A549 (cell line): ENCODE results near the gene KIAA0040. TPM values are rescaled to one million over a fixed set of nuclear protein-coding genes. Genes with fewer than 3 reads are reported as not detected.

ENCODE experiments used
- ATAC-seq, 2 experiments: fragments of 200-7000 bp in 1 of 2; fragments of >200 bp in 1 of 2; cut with Nextera tagmentation in 1 of 2; cut with Tn5 transposase in 1 of 2; 3 replicates each; pipeline versions ENCODE4 v1.8.0 to v1.9.1; 2018 to 2020; ENCODE audit warnings: mild to moderate bottlenecking in 1 of 2, moderate library complexity in 1 of 2
- CTCF ChIA-PET: fragments of 300-600 bp; sonication (Branson Sonifier 250); formaldehyde crosslinking; extraction: SDS; loops from one replicate; lab custom pipeline; 2021; ENCODE audit warnings: antibody characterized with exemption, inconsistent platforms; lab: Yijun Ruan, JAX
- POLR2A ChIA-PET: fragments of 350-600 bp; formaldehyde crosslinking; extraction: SDS; loops from one replicate; lab custom pipeline; 2021; ENCODE audit warnings: antibody characterized with exemption, inconsistent platforms; lab: Yijun Ruan, JAX
- DNase-seq, 2 experiments: peaks; one replicate each; pipeline versions ENCODE4 v3.0.0 to v3.0.0-alpha.2; 2011 to 2016; ENCODE audit warnings: low read depth in 1 of 2, low spot score in 1 of 2
- FAIRE-seq: peaks from 2 replicates; lab custom pipeline; 2011; peaks lifted over from hg19 to GRCh38; lab: Jason Lieb, UNC
- H3K27ac ChIP-seq, 2 experiments: fragments of >200 bp; sonication (Bioruptor Twin); formaldehyde crosslinking; 3 replicates each; pipeline ENCODE4 v1.5.1; 2016 to 2017
- H3K4me1 ChIP-seq: fragments of >200 bp; sonication (Bioruptor Twin); formaldehyde crosslinking; 3 replicates; pipeline ENCODE4 v1.6.1; 2016
- H3K4me2 ChIP-seq: fragments of >200 bp; sonication (Bioruptor Twin); formaldehyde crosslinking; 3 replicates; pipeline ENCODE4 v1.6.1; 2016
- H3K4me3 ChIP-seq: fragments of >200 bp; sonication (Bioruptor Twin); formaldehyde crosslinking; 3 replicates; pipeline ENCODE4 v1.5.1; 2016
- H3K9me3 ChIP-seq: fragments of >200 bp; sonication (Bioruptor Twin); formaldehyde crosslinking; 3 replicates; pipeline ENCODE4 v1.6.1; 2016
- CBX8 ChIP-seq: fragments of 200-600 bp; sonication (generic); IDR thresholded peaks from 2 replicates; pipeline ENCODE4 v1.6.1; 2016
- CHD4 ChIP-seq: fragments of 200-600 bp; sonication (generic); IDR thresholded peaks from 2 replicates; pipeline ENCODE4 v1.6.1; 2016; ENCODE audit warnings: antibody characterized with exemption, mild to moderate bottlenecking, borderline replicate concordance
- E2F6 ChIP-seq: IDR thresholded peaks from 2 replicates; pipeline ENCODE4 v1.6.1; 2012; ENCODE audit warnings: low read depth, borderline replicate concordance
- ESRRA ChIP-seq: fragments of 150-350 bp; IDR thresholded peaks from 2 replicates; pipeline ENCODE4 v1.6.1; 2014; ENCODE audit warnings: mild to moderate bottlenecking, low read length, borderline replicate concordance
- FOSB ChIP-seq: fragments of 250-450 bp; sonication (Bioruptor Pico); IDR thresholded peaks from 2 replicates; pipeline ENCODE4 v1.5.0; 2020; ENCODE audit warnings: mild to moderate bottlenecking, moderate library complexity
- FOXS1 ChIP-seq: fragments of 250-450 bp; sonication (Bioruptor Pico); IDR thresholded peaks from 2 replicates; pipeline ENCODE4 v1.5.0; 2020; ENCODE audit warnings: mild to moderate bottlenecking, moderate library complexity
- GATA3 ChIP-seq: IDR thresholded peaks from 2 replicates; pipeline ENCODE4 v1.6.1; 2012; ENCODE audit warnings: borderline replicate concordance
- HEYL ChIP-seq: fragments of 250-450 bp; sonication (Bioruptor Pico); IDR thresholded peaks from 2 replicates; pipeline ENCODE4 v1.8.0; 2021; ENCODE audit warnings: mild to moderate bottlenecking, moderate library complexity
- HMGXB4 ChIP-seq: fragments of 250-450 bp; sonication (Bioruptor Pico); IDR thresholded peaks from 2 replicates; pipeline ENCODE4 v1.5.0; 2021; ENCODE audit warnings: mild to moderate bottlenecking, moderate library complexity, borderline replicate concordance
- HOXA7 ChIP-seq: fragments of 250-450 bp; sonication (Bioruptor Pico); IDR thresholded peaks from 2 replicates; pipeline ENCODE4 v1.5.0; 2020; ENCODE audit warnings: mild to moderate bottlenecking, moderate library complexity
- HOXB5 ChIP-seq: fragments of 250-450 bp; sonication (Bioruptor Pico); IDR thresholded peaks from 2 replicates; pipeline ENCODE4 v1.5.0; 2020; ENCODE audit warnings: mild to moderate bottlenecking, moderate library complexity
- JUNB ChIP-seq: fragments of >200 bp; sonication (Bioruptor Twin); formaldehyde crosslinking; IDR thresholded peaks from 2 replicates; pipeline ENCODE4 v1.6.1; 2016
- KDM1A ChIP-seq: fragments of 200-600 bp; sonication (generic); IDR thresholded peaks from 2 replicates; pipeline ENCODE4 v1.6.1; 2016; ENCODE audit warnings: low read depth, mild to moderate bottlenecking
- MAFK ChIP-seq: fragments of 450-650 bp; IDR thresholded peaks from 2 replicates; pipeline ENCODE4 v1.6.1; 2014; ENCODE audit not compliant: partially characterized antibody
- MYC ChIP-seq: IDR thresholded peaks from 2 replicates; pipeline ENCODE4 v1.6.1; 2012; ENCODE audit warnings: mild to moderate bottlenecking, inconsistent platforms, low read length, improper control_type of control experiment, borderline replicate concordance
- NFE2L2 ChIP-seq: fragments of 150-350 bp; conservative IDR thresholded peaks from 2 replicates; pipeline ENCODE4 v1.6.1; 2014; ENCODE audit warnings: low read length
- RAD21 ChIP-seq, 2 experiments: fragments of >200 bp in 1 of 2; sonication (Bioruptor Twin) in 1 of 2; formaldehyde crosslinking in 1 of 2; IDR thresholded peaks in 1 of 2; conservative IDR thresholded peaks in 1 of 2; 2 replicates in 1 of 2; 3 replicates in 1 of 2; pipeline ENCODE4 v1.6.1; 2012 to 2018; ENCODE audit warnings: inconsistent platforms in 1 of 2
- RARB ChIP-seq: fragments of 250-450 bp; sonication (Bioruptor Pico); IDR thresholded peaks from 2 replicates; pipeline ENCODE4 v1.8.0; 2021; ENCODE audit warnings: mild to moderate bottlenecking, moderate library complexity
- RCOR1 ChIP-seq: fragments of 150-350 bp; IDR thresholded peaks from 2 replicates; pipeline ENCODE4 v1.6.1; 2014; ENCODE audit warnings: antibody characterized with exemption, low read length, low read depth
- RFX5 ChIP-seq: fragments of 450-650 bp; IDR thresholded peaks from 2 replicates; pipeline ENCODE4 v1.7.1; 2014; ENCODE audit warnings: antibody characterized with exemption, mild to moderate bottlenecking, moderate library complexity
- RNF2 ChIP-seq: fragments of 200-600 bp; sonication (generic); IDR thresholded peaks from 2 replicates; pipeline ENCODE4 v1.6.1; 2016; ENCODE audit warnings: low read depth, mild to moderate bottlenecking, antibody characterized with exemption, moderate library complexity, borderline replicate concordance
- SREBF2 ChIP-seq: fragments of 450-650 bp; IDR thresholded peaks from 2 replicates; pipeline ENCODE4 v1.6.1; 2014; ENCODE audit warnings: mild to moderate bottlenecking, moderate library complexity
- USF2 ChIP-seq: fragments of 450-650 bp; IDR thresholded peaks from 2 replicates; pipeline ENCODE4 v1.6.1; 2014; ENCODE audit warnings: antibody characterized with exemption
- ZFP36 ChIP-seq: fragments of 450-650 bp; IDR thresholded peaks from 2 replicates; pipeline ENCODE4 v1.6.1; 2014; ENCODE audit warnings: borderline replicate concordance; ENCODE audit not compliant: partially characterized antibody
- ZNF302 ChIP-seq: fragments of 250-450 bp; sonication (Bioruptor Pico); IDR thresholded peaks from 2 replicates; pipeline ENCODE4 v1.9.0; 2021; ENCODE audit warnings: inconsistent platforms, mild to moderate bottlenecking, moderate library complexity
- WGBS: methylation state at CpG from one replicate; pipeline ENCODE4 v1.1.6; 2017; ENCODE audit errors: missing lambda C conversion rate; 5-methylcytosine and 5-hydroxymethylcytosine counted together
- polyA plus RNA-seq, 4 experiments: library from polyadenylated mRNA; depleted of rRNA in 3 of 4; stranded (reverse); fragments of >200 nt; fragmentation: RNase III in 1 of 4; extraction: RNeasy Plus Mini Kit Qiagen cat#74134 plus additional on column Dnase treatment in 1 of 4; gene quantifications; 2 replicates in 3 of 4; 3 replicates in 1 of 4; pipeline ENCODE4 v1.2.3, GENCODE V29; 2011 to 2017

KIAA0040 gene
- polyA plus RNA-seq, 2 of the 4 experiments (the other 2 are of a cell fraction): 0.21 to 1.1 TPM

GRCh38 chr1:175208773-175209492 lies 16.4 kb upstream of the KIAA0040 start:
- no peak overlapping the region for H3K4me3 ChIP-seq
- no peaks in the 10 kb centered on the region for H3K4me1 ChIP-seq
- ChIA-PET POLR2A (no interaction called here), CTCF (no interaction called here)
- no peaks in the 10 kb centered on the region for H3K9me3 ChIP-seq
- ATAC-seq (no peak), DNase-seq (no peak), FAIRE-seq (no peak)
- H3K27ac ChIP-seq: no peak overlapping the region
- no peak for TF ChIP-seq FOSB (CRISPR knock-in tag)
- no peak overlapping the region for H3K4me2 ChIP-seq
- 7% methylated on average over 6 of the region's 6 CpGs for WGBS

- FAIRE-seq (no peak), ATAC-seq (no peak), DNase-seq (no peak)
- H3K27ac ChIP-seq: no peak overlapping the region
- POLR2A ChIA-PET: no interaction called here
- H3K4me3 ChIP-seq: no peak overlapping the region
- H3K4me1 ChIP-seq: no peaks in the 10 kb centered on the region
- no peak overlapping the region for H3K4me2 ChIP-seq
- TF ChIP-seq ZNF302 (CRISPR knock-in tag) (no peak), KDM1A (no peak), CHD4 (no peak), JUNB (no peak), GATA3 (no peak), FOXS1 (CRISPR knock-in tag) (no peak), USF2 (no peak), NFE2L2 (no peak), HMGXB4 (CRISPR knock-in tag) (no peak)
- WGBS: 0% methylated on average over 2 of the region's 2 CpGs
- no peaks in the 10 kb centered on the region for H3K9me3 ChIP-seq
- CTCF ChIA-PET: no interaction called here
These were observed 15.4 kb upstream of the KIAA0040 start for GRCh38 chr1:175207971-175208370.

- POLR2A ChIA-PET: no interaction called here
- no peak for DNase-seq
- H3K4me3 ChIP-seq: no peak overlapping the region
- no peak overlapping the region for H3K4me2 ChIP-seq
- no peaks in the 10 kb centered on the region for H3K4me1 ChIP-seq
- TF ChIP-seq ZFP36 (no peak), ESRRA (no peak), KDM1A (no peak), SREBF2 (no peak), RCOR1 (no peak), MYC (no peak), RARB (CRISPR knock-in tag) (no peak), HEYL (CRISPR knock-in tag) (no peak), RNF2 (no peak), CBX8 (no peak), HOXA7 (CRISPR knock-in tag) (no peak), RAD21 (conservative IDR thresholded peaks at IDR 0.05 in 1 of 2, IDR thresholded peaks at IDR 0.05 in 1 of 2) (no peak), RFX5 (no peak), E2F6 (no peak), MAFK (no peak), HOXB5 (CRISPR knock-in tag) (no peak)
- H3K27ac ChIP-seq: no peak overlapping the region
- H3K9me3 ChIP-seq: no peaks in the 10 kb centered on the region
- FAIRE-seq: no peak
- ATAC-seq: no peak
- CTCF ChIA-PET: no interaction called here
These were observed 14.1 kb upstream of the KIAA0040 start for GRCh38 chr1:175206687-175207086.
